Peyer's patch (tissue), 4 donors: ENCODE measurements around the gene PCBP3.

Source experiments
- CTCF ChIP-seq, 6 experiments: fragments of 450-650 bp in 4 of 6; fragments of 200-600 bp in 2 of 6; sonication (generic) in 1 of 6; IDR thresholded peaks; one replicate each; pipeline ENCODE4 v1.5.1; 2017 to 2019; ENCODE audit warnings: antibody characterized with exemption in 6 of 6, mild to moderate bottlenecking in 3 of 6, moderate library complexity in 1 of 6
- POLR2A ChIP-seq, 2 donors: fragments of 450-650 bp; IDR thresholded peaks; one replicate each; pipeline ENCODE4 v1.5.1; 2017; ENCODE audit warnings: antibody characterized with exemption in 2 of 2, mild to moderate bottlenecking in 2 of 2, moderate library complexity in 2 of 2

GRCh38 chr21:45630876-45631275, 12.6 kb upstream of the PCBP3 start:
- TF ChIP-seq POLR2A (IDR thresholded peaks at IDR 0.05): no peak
- TF ChIP-seq CTCF (IDR thresholded peaks at IDR 0.05): no peak
